CD4-positive, alpha-beta T cell treated with Interleukin-4 for 4 hours (primary cell): ENCODE data around the gene NT5C2.

Experiments
- DNase-seq: peaks from one replicate; pipeline ENCODE4 v3.0.0-alpha.2; 2020

The NT5C2 gene

GRCh38 chr10:103054621-103055020 is 138.5 kb downstream of the NT5C2 start:
- DNase-seq, result no peak

DNA sequence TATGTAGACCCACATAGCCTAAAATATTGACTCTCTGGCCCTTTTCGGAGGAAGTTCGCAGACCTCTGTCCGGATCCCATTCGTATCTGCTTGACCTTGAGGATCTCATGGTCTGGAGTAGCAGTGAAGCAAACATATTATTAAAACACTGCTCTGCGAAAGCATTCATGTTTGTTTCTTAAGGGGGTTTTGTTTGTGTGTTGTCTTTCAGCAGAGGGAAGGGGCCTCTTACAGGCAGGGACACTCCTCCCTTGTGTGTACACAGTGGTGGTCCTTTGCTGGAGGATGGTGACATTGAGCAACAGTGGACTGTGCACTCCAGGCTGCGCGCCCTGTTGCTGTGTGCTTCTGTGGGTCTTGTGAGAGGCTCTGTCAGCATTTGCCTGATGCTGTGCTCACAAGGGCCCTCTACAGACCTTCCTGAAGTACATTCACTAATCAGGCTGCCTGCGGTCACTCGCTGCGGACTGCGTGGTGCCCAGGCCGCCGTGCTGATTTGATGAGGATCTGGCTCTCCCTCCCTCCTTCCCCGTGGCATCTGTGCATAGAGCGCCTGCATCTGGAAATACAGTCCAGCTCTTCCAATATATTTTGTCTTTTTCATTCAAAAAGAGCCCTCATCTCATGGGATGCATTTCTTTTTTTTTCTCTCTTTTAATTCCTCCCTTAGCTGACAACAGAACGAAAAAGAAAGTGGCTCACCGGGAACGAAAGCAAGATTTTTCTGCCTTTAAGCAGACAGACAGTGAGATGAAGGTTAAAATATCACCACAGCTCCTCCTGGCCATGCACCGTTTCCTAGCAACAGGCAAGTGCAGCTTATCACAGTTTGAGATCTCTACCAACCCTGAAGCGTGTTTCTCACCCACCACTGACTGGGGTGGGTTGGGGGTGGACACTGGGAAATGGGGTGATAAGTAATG is 139.2 kb downstream of the NT5C2 start:
- DNase-seq, result peak; percentile 85

DNA sequence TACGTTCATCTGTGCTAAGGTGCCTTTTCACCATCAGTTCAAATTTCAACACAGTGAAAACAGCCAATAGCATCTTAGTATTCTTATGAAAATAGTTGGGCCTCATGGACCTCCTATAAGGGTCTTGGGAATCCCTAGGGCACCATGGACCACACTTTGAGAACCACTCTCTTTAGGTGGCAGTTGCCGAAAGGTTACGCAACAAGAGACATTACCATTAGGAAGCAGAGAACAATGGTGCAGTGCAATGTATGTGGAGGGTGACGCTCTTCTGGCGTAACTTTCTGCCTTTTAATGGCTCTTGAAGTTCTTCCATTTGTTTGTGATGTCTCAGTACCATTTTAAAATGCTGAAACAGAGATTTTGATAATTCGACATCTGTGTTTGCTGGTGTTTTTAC is 143.8 kb downstream of the NT5C2 start:
- DNase-seq, result no peak

- no peak for DNase-seq
These were observed 145.7 kb downstream of the NT5C2 start for GRCh38 chr10:103047381-103047780.

GRCh38 chr10:103045961-103046360 is 147.1 kb downstream of the NT5C2 start:
- DNase-seq, result no peak

DNA sequence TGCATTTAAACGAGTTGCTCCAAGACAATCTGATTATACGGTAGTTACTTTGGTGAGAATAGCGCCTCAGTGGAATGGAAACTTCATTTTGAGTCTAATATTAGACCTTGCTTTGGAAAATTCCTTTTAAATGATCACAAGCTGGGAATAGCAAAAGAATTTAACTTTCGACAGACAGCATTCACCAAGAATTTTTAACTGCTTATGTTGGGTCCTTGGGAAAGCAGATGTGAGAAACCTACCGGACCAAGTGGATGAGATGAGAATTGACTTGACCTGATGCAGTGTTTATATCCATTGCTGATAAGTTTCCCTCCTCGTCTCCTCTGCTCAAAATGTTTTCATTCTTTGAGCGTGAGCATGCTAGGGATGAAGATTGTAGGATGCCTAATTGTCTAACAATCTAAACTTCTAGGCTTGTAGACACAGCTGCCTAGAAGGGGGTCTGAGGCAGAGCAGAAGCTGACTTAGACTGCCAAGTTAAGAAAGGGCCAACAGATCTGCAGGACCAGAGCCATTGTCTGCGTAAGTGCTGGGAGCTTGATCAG is 148.1 kb downstream of the NT5C2 start:
- DNase-seq, result no peak

DNA sequence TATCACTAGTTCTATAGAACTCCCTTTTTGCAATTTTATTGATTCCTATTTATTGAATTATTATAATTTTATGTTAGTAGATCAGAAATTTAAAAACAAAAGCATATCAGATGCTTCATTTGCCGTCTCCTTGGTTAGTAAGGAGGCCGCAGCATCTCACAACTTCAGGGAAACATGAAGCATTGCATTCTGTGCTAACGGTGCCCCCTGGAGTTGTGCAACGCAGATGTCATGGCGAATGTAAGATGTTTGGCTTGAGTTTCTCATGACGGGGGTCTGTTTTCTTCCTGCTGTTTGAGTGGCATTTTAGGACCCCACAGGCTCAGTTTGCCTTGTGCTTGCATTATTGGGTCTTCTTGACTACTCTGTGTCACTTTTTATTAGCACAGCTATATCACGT is 150.2 kb downstream of the NT5C2 start:
- DNase-seq, result no peak

DNA sequence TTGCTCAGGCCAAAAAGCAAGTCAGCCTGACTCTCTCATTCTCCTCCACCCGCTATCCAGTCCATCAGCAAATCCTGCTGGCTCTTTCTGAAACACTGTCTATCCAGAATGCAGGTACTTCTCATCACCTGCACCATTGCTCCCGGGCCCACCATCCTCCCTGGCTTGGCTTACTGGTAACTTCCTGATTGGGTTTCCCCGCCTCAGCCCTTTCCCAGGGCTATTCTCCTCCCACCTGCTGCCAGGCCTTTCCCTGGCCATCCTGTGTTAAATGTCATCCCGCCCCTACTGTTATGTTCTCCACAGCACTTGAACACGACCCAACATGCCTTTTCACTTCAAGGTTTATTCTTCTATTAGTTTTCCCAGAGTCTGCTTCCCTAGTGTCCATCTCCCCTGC is 150.9 kb downstream of the NT5C2 start:
- DNase-seq, result no peak

DNA sequence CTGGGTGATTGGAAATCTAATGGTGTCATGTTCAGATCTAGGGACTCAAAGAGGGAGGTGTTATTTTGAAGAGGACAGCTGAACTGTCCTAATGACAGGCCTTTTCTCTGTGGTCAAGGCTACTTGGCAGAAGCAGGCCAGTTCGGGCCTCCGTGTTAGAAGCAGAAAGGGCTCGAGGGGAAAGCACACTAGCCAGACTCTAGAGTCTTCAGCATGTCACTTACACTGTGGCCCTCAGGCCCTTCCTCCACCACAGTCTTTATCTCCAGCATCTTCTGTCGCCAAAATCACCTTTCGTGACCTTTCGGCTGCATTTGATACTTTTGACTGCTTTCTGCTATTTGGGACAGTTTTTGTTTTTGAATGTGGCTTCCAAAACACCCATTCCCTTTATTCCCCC is 151.7 kb downstream of the NT5C2 start:
- DNase-seq, result no peak

GRCh38 chr10:103040418-103040817 is 152.7 kb downstream of the NT5C2 start:
- DNase-seq, result no peak

DNA sequence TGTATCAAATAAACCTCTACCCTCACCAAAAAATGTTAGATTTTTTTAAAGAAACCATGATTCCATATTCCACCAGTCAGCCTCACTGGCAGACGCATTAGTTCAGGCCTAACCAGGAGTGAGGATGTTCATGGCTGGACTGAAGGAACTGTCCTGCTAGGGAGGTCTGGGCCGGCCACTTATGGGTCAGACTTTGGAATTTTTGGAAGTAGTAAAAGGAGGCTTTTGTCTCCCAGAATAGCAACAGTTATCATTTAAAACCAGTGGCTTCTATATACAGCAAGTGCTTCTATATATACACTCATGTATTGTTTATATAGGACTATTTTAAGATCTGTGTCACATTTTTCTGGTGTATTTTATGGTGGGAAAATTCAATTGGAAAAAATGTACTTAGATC is 154.5 kb downstream of the NT5C2 start:
- no peak for DNase-seq
